SH-SY5Y (cell line): ENCODE data around the gene TRIM26.

Experiments used
- GATA2 ChIP-seq: IDR thresholded peaks from 2 replicates; pipeline ENCODE4 v1.6.1; 2011; ENCODE audit warnings: mild to moderate bottlenecking, low read depth, low read length
- GATA3 ChIP-seq: IDR thresholded peaks from 2 replicates; pipeline ENCODE4 v1.6.1; 2011; ENCODE audit warnings: low read depth, mild to moderate bottlenecking, low read length, moderate library complexity

DNA sequence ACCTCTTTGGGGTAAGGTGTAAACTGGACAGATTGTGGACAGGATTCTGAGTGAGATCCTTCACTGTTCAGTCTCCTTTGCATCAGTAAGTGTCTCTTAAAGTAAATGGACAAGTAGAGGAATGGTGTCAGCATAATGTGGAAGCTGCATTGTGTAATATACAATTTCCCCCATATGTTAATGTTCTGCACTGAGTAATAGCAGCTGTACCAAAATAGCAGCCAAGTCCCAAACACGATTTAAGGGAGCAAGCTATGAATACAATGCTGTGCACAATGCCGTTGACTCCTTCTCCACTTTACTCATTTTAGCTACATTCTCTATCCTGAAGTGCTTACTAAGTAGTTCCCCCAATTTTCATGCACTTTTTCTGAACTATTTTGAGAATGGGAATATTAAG, 21.1 kb upstream of the TRIM26 start:
- no peak for TF ChIP-seq GATA2
- TF ChIP-seq GATA3, result no peak
